ENCODE data around the gene KLHL8. TPM values are rescaled to one million over a fixed set of nuclear protein-coding genes. Genes with fewer than 3 reads are reported as not detected.
A peak's percentile ranks its signal among the peaks of the same experiment; 100 is the strongest.

KLHL8 gene
- total RNA-seq, 5 donors from 2014 or later (not counting 1 experiment from before 2014, with no cell fraction given) = 8.5 to 11.8 (median 9.8) TPM

DNA sequence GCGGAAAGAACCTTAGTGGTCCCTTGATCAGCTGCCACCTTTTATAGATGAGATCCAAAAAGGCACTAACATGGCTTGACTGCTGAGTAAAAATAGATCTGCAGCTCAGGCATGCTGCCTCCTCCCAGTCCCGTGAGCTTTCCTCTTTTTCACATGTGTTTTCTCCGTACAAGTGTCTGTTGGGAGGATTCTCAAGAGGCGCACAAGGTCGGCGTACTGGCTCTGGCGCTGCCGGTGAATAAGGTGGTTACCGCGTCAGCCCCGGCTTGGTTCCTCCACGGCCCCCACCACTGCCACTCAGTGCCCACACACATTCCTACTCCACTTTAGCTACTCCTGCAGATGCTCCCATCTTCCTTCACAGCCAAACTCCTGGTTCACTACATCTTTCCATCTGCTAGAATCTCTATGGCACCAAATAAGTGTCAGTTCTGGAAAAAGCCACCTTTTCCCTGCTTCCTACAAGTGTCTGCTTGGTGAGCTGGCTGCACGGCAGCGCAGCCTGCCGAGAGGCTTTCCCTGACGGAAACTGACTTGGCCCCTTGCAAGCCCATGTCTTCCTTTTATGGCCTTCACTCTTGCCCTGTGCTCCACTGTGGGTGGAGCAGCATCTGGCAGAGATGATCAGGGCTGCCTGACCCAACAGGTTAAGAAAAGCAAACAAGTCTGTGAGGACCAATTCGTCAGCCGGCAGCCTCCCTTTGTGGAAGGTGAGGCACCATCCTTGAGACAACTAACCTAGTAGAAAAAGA, 99.8 kb downstream of the KLHL8 start:
- H3K4me3 Mint-ChIP-seq = no peak overlapping the region
- H3K4me3 ChIP-seq (ENCODE audit: control insufficient read depth in 1 of 2, extremely low read depth in 1 of 2, low read length in 1 of 2) = no peak overlapping the region
- H3K36me3 Mint-ChIP-seq = peaks cover 62% of the 10 kb centered on the region
- peak overlapping the region; percentile 35 to 64 for H3K27ac Mint-ChIP-seq
- H3K27me3 Mint-ChIP-seq = no peaks in the 10 kb centered on the region
- H3K4me1 ChIP-seq (ENCODE audit: control insufficient read depth in 1 of 2, extremely low read depth in 1 of 2, insufficient read depth in 2 of 2, low read length in 2 of 2) = no peaks in the 10 kb centered on the region
- ChIA-PET POLR2A (interaction anchor here in 1 of 2 donors (0.5 kb wide), 1 partner anchor 61 kb away, joined by 9 read pairs; no protein-coding TSS in a partner anchor), CTCF (no interaction called here)
- H3K36me3 ChIP-seq (ENCODE audit: control insufficient read depth in 2 of 2, extremely low read depth in 1 of 2, insufficient read depth in 1 of 2, low read length in 1 of 2) = peaks cover 2 to 60% of the 10 kb centered on the region in 2 donors
- H3K27ac ChIP-seq (ENCODE audit: low read length) = no peak overlapping the region
- H3K4me1 Mint-ChIP-seq = peaks cover 29 to 32% (median 29%) of the 10 kb centered on the region in 3 donors
- no peaks in the 10 kb centered on the region for H3K27me3 ChIP-seq (replicated peaks in 1 of 2; ENCODE audit: control insufficient read depth in 2 of 2, extremely low read depth in 1 of 2, insufficient read depth in 2 of 2, low read length in 1 of 2)
- DNase-seq = no peak
- 99% methylated on average over 14 of the region's 18 CpGs for WGBS (ENCODE audit: insufficient coverage)
- no peak for ATAC-seq (replicated peaks in 1 of 4)
- H3K9me3 Mint-ChIP-seq = no peaks in the 10 kb centered on the region
- H3K9me3 ChIP-seq = no peaks in the 10 kb centered on the region

GRCh38 chr4:87120010-87120409, 100.4 kb downstream of the KLHL8 start:
- no peak overlapping the region for H3K27ac ChIP-seq (ENCODE audit: low read length)
- 90% methylated on average over 2 of the region's 4 CpGs for WGBS (ENCODE audit: insufficient coverage)
- peaks cover 4 to 60% of the 10 kb centered on the region in 2 donors for H3K36me3 ChIP-seq (ENCODE audit: control insufficient read depth in 2 of 2, extremely low read depth in 1 of 2, insufficient read depth in 1 of 2, low read length in 1 of 2)
- ATAC-seq (replicated peaks in 1 of 4) (no peak), DNase-seq (no peak)
- Mint-ChIP-seq H3K27me3 (no peaks in the 10 kb centered on the region), H3K27ac (peak overlapping the region; percentile 13 to 35), H3K4me3 (no peak overlapping the region), H3K36me3 (peaks cover 60% of the 10 kb centered on the region), H3K4me1 (peaks cover 29 to 32% (median 29%) of the 10 kb centered on the region in 3 donors), H3K9me3 (no peaks in the 10 kb centered on the region)
- no peaks in the 10 kb centered on the region for H3K9me3 ChIP-seq
- ChIA-PET POLR2A (interaction anchor here in 1 of 2 donors (0.5 kb wide), 2 partner anchors 30 to 62 kb away, joined by 3 to 9 read pairs; no protein-coding TSS in a partner anchor), CTCF (interaction anchor here in 1 of 2 donors (0.6 kb wide), 1 partner anchor 439 kb away, joined by 4 read pairs; no protein-coding TSS in a partner anchor)
- H3K4me3 ChIP-seq (ENCODE audit: control insufficient read depth in 1 of 2, extremely low read depth in 1 of 2, low read length in 1 of 2) = no peak overlapping the region
- no peaks in the 10 kb centered on the region for H3K27me3 ChIP-seq (replicated peaks in 1 of 2; ENCODE audit: control insufficient read depth in 2 of 2, extremely low read depth in 1 of 2, insufficient read depth in 2 of 2, low read length in 1 of 2)
- no peaks in the 10 kb centered on the region for H3K4me1 ChIP-seq (ENCODE audit: control insufficient read depth in 1 of 2, extremely low read depth in 1 of 2, insufficient read depth in 2 of 2, low read length in 2 of 2)

DNA sequence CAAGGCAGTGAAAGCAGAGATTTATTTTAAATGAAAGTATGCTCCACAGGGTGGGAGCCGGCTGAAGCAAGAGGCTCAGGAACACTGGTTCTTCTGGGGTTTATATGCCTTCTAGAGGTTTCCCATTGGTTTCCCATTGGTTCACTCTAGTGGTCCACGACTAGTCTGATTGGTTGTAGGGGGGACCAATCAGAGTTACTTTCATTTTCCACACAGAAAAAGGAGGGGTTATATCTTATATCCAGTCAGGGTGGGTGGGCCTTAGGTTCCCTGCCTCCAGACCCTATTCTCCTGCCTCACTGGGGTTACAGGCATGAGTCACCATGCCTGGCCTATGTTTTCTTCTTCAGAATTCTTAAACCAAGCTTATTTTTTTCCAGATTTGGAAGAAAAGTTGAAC, 101.6 kb downstream of the KLHL8 start:
- no peaks in the 10 kb centered on the region for H3K9me3 ChIP-seq
- H3K36me3 Mint-ChIP-seq = peaks cover 64% of the 10 kb centered on the region
- ATAC-seq (replicated peaks in 1 of 4) (peak in 2 of 4 experiments; percentile 12 to 52), DNase-seq (no peak)
- no peak overlapping the region for H3K4me3 ChIP-seq (ENCODE audit: control insufficient read depth in 1 of 2, extremely low read depth in 1 of 2, low read length in 1 of 2)
- no peak overlapping the region for H3K27ac ChIP-seq (ENCODE audit: low read length)
- H3K4me1 ChIP-seq (ENCODE audit: control insufficient read depth in 1 of 2, extremely low read depth in 1 of 2, insufficient read depth in 2 of 2, low read length in 2 of 2) = no peaks in the 10 kb centered on the region
- no peaks in the 10 kb centered on the region for H3K9me3 Mint-ChIP-seq
- H3K27me3 Mint-ChIP-seq = no peaks in the 10 kb centered on the region
- no peaks in the 10 kb centered on the region for H3K27me3 ChIP-seq (replicated peaks in 1 of 2; ENCODE audit: control insufficient read depth in 2 of 2, extremely low read depth in 1 of 2, insufficient read depth in 2 of 2, low read length in 1 of 2)
- H3K4me1 Mint-ChIP-seq = peaks cover 29 to 32% (median 29%) of the 10 kb centered on the region in 3 donors
- 100% methylated on average over 1 of the region's 2 CpGs for WGBS (ENCODE audit: insufficient coverage)
- ChIA-PET POLR2A (no interaction called here), CTCF (interaction anchor here (0.5 to 1.2 kb wide), 5 partner anchors 147 to 1363 kb away, joined by 3 to 9 read pairs (median 3); no protein-coding TSS in a partner anchor)
- peaks cover 4 to 62% of the 10 kb centered on the region in 2 donors for H3K36me3 ChIP-seq (ENCODE audit: control insufficient read depth in 2 of 2, extremely low read depth in 1 of 2, insufficient read depth in 1 of 2, low read length in 1 of 2)
- no peak overlapping the region for H3K4me3 Mint-ChIP-seq
- no peak overlapping the region for H3K27ac Mint-ChIP-seq

DNA sequence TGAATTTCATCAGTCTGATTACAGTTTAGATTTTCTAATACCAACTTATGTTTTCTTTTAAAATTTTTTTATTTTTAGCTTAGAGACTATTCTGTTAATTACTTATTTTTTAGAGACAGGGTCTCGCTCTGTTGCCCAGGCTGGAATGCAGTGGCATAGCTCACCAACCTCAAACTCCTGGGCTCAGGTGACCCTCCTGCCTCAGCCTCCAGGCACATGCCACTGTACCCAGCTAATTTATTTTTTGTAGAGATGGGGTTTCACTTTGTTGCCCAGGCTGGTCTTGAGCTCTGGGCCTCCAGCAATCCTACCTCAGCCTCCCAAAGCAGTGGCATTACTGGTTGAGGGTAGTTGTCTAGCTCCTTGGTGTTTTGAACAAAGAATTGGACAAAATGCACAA, 102.0 kb downstream of the KLHL8 start:
- Histone ChIP-seq H3K9me3 (no peaks in the 10 kb centered on the region), H3K27ac (ENCODE audit: low read length) (no peak overlapping the region), H3K4me1 (ENCODE audit: control insufficient read depth in 1 of 2, extremely low read depth in 1 of 2, insufficient read depth in 2 of 2, low read length in 2 of 2) (no peaks in the 10 kb centered on the region), H3K27me3 (replicated peaks in 1 of 2; ENCODE audit: control insufficient read depth in 2 of 2, extremely low read depth in 1 of 2, insufficient read depth in 2 of 2, low read length in 1 of 2) (no peaks in the 10 kb centered on the region), H3K36me3 (ENCODE audit: control insufficient read depth in 2 of 2, extremely low read depth in 1 of 2, insufficient read depth in 1 of 2, low read length in 1 of 2) (peaks cover 4 to 62% of the 10 kb centered on the region in 2 donors), H3K4me3 (ENCODE audit: control insufficient read depth in 1 of 2, extremely low read depth in 1 of 2, low read length in 1 of 2) (no peak overlapping the region)
- ATAC-seq (replicated peaks in 1 of 4) (no peak), DNase-seq (no peak)
- Mint-ChIP-seq H3K4me3 (no peak overlapping the region), H3K36me3 (peaks cover 66% of the 10 kb centered on the region), H3K27ac (no peak overlapping the region), H3K9me3 (no peaks in the 10 kb centered on the region), H3K4me1 (peaks cover 29 to 32% (median 29%) of the 10 kb centered on the region in 3 donors), H3K27me3 (no peaks in the 10 kb centered on the region)
- ChIA-PET POLR2A (no interaction called here), CTCF (interaction anchor here (0.6 to 1.2 kb wide), 4 partner anchors 29 to 196 kb away, joined by 3 to 5 read pairs (median 3); no protein-coding TSS in a partner anchor)
- no CpG with 5 or more reads among the region's 1 CpG for WGBS (ENCODE audit: insufficient coverage)

DNA sequence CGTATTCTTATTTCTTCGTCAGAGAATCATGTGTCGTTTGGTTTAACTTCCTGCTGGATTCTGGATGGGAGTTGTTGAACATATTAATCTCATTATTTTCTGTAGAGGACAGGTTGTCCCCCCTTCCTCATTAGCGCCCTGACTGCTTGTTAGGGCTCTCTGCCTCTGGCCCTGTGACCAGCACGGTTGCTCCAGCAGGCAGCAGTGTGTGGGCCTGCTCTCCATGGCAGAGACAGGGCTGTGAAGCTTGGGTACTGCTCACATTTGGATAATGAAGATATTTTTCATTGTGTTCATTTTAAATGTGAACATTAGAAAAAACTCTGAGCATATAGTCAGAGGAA, 102.7 kb downstream of the KLHL8 start:
- H3K9me3 ChIP-seq = no peaks in the 10 kb centered on the region
- no peaks in the 10 kb centered on the region for H3K27me3 Mint-ChIP-seq
- POLR2A ChIA-PET = no interaction called here
- no peak overlapping the region for H3K4me3 ChIP-seq (ENCODE audit: control insufficient read depth in 1 of 2, extremely low read depth in 1 of 2, low read length in 1 of 2)
- ATAC-seq (replicated peaks in 1 of 4) = no peak
- peaks cover 29 to 32% (median 29%) of the 10 kb centered on the region in 3 donors for H3K4me1 Mint-ChIP-seq
- H3K27me3 ChIP-seq (replicated peaks in 1 of 2; ENCODE audit: control insufficient read depth in 2 of 2, extremely low read depth in 1 of 2, insufficient read depth in 2 of 2, low read length in 1 of 2) = no peaks in the 10 kb centered on the region
- H3K27ac ChIP-seq (ENCODE audit: low read length) = no peak overlapping the region
- H3K9me3 Mint-ChIP-seq = no peaks in the 10 kb centered on the region
- 100% methylated on average over 1 of the region's 5 CpGs for WGBS (ENCODE audit: insufficient coverage)
- H3K36me3 ChIP-seq (ENCODE audit: control insufficient read depth in 2 of 2, extremely low read depth in 1 of 2, insufficient read depth in 1 of 2, low read length in 1 of 2) = peaks cover 4 to 68% of the 10 kb centered on the region in 2 donors
- peaks cover 68% of the 10 kb centered on the region for H3K36me3 Mint-ChIP-seq
- H3K4me1 ChIP-seq (ENCODE audit: control insufficient read depth in 1 of 2, extremely low read depth in 1 of 2, insufficient read depth in 2 of 2, low read length in 2 of 2) = no peaks in the 10 kb centered on the region
- CTCF ChIA-PET = interaction anchor here in 1 of 2 donors (0.6 to 1.2 kb wide), 3 partner anchors 28 to 195 kb away, joined by 3 to 5 read pairs (median 3); no protein-coding TSS in a partner anchor
- no peak for DNase-seq
- no peak overlapping the region for H3K4me3 Mint-ChIP-seq
- no peak overlapping the region for H3K27ac Mint-ChIP-seq

DNA sequence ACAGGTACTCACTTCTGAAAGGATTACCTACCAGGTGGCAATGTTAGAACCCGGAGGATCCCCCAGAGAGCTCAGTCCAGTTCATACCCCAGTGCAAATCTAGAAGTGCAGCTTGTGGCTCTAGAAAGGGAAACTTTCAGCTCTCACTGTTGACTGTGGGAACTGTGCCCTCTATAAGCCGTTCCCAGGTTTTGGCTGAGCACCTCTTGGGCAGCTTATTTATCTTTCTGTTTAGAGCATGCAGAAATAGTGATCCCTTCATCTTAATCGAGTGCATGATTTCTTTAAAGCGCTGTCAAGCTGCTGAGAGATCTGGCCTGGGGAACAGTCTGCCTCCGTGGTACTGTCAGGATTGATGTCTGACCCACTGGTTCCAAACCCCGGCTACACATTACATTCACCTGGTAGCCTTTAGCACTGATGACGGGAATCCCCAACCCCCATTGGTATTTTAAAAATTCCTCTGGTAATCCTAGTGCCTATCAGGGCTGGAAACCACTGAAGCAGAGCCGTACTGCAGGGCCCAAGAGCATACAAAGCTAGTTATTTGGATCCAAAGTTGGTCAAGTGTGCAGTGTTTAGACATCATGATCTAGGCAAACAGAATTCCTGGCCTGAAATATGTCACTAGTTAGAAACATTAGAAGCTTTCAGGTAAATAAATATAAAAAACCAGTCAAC, 103.2 kb downstream of the KLHL8 start:
- Histone ChIP-seq H3K36me3 (ENCODE audit: control insufficient read depth in 2 of 2, extremely low read depth in 1 of 2, insufficient read depth in 1 of 2, low read length in 1 of 2) (peaks cover 4 to 68% of the 10 kb centered on the region in 2 donors), H3K27me3 (replicated peaks in 1 of 2; ENCODE audit: control insufficient read depth in 2 of 2, extremely low read depth in 1 of 2, insufficient read depth in 2 of 2, low read length in 1 of 2) (no peaks in the 10 kb centered on the region), H3K4me1 (ENCODE audit: control insufficient read depth in 1 of 2, extremely low read depth in 1 of 2, insufficient read depth in 2 of 2, low read length in 2 of 2) (no peaks in the 10 kb centered on the region), H3K9me3 (no peaks in the 10 kb centered on the region), H3K4me3 (ENCODE audit: control insufficient read depth in 1 of 2, extremely low read depth in 1 of 2, low read length in 1 of 2) (no peak overlapping the region), H3K27ac (ENCODE audit: low read length) (no peak overlapping the region)
- Mint-ChIP-seq H3K27ac (no peak overlapping the region), H3K36me3 (peaks cover 69% of the 10 kb centered on the region), H3K9me3 (no peaks in the 10 kb centered on the region), H3K4me3 (no peak overlapping the region), H3K27me3 (no peaks in the 10 kb centered on the region), H3K4me1 (peaks cover 24 to 32% (median 26%) of the 10 kb centered on the region in 3 donors)
- no peak for DNase-seq
- ChIA-PET CTCF (no interaction called here), POLR2A (interaction anchor here (0.6 kb wide), 2 partner anchors 32 to 195 kb away, joined by 4 to 5 read pairs; no protein-coding TSS in a partner anchor)
- ATAC-seq (replicated peaks in 1 of 4) = no peak
- WGBS (ENCODE audit: insufficient coverage) = 99% methylated on average over 7 of the region's 8 CpGs
